Fibroblast of villous mesenchyme (primary cell): Measurements from ENCODE around the gene TNNC1. TPM values are rescaled to one million over a fixed set of nuclear protein-coding genes. Genes with fewer than 3 reads are reported as not detected.
A peak's percentile ranks its signal among the peaks of the same experiment; 100 is the strongest.

Experiments
- DNase-seq: peaks from one replicate; pipeline ENCODE4 v3.0.0-alpha.2; 2010; ENCODE audit warnings: low read depth
- H3K4me3 ChIP-seq: 2 replicates; pipeline ENCODE4 v1.5.1; 2011; ENCODE audit warnings: low read depth, mild to moderate bottlenecking, low read length
- total RNA-seq: library from RNA; depleted of rRNA; stranded (reverse); fragments of >200 nt; gene quantifications from 2 replicates; pipeline ENCODE4 v1.2.3, GENCODE V29; 2012
- TF ChIP-seq, protein P1 (sequence below): IDR thresholded peaks from 2 replicates; pipeline ENCODE4 v1.5.1; 2012; ENCODE audit warnings: low read depth, mild to moderate bottlenecking, low read length; ENCODE audit not compliant: insufficient read depth

The TNNC1 gene
- total RNA-seq, 1 donor, result 1.3 TPM

DNA sequence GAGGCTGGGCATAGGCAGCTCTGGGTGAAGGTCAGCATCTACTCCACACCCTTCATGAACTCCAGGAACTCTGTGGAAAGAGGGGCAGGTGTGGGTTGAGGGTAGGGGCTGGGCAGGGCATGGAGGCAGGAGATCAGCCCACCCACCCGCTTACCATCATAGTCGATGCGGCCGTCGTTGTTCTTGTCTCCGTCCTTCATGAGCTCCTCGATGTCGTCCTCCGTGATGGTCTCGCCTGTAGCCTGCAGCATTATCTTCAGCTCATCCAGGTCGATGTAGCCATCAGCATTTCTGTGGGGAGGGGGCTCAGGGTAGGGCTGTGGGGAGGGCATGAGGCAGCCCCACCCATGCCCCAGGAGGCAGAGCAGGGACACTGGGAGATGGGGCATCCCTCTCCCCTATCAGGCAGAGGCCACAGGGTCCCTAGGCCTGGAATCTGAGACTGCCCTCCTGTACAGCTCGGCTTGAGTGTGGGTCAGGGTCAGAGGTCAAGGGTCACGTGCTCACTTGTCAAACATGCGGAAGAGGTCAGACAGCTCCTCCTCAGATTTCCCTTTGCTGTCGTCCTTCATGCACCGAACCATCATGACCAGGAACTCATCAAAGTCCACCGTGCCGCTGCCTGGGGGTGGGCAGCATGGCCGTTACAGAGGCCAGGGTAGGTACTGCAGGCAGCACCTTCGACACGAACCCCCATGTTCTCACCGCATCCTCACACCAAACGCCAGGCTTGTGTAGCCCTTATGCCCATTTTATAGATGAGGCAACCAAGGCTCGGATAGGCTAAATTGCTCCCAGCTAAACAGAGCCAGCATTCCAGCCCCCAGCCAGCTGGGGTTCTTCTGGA lies 2.4 kb downstream of the TNNC1 start:
- no peak for DNase-seq
- H3K4me3 ChIP-seq, result no peak overlapping the region
- TF ChIP-seq, protein P1, sequence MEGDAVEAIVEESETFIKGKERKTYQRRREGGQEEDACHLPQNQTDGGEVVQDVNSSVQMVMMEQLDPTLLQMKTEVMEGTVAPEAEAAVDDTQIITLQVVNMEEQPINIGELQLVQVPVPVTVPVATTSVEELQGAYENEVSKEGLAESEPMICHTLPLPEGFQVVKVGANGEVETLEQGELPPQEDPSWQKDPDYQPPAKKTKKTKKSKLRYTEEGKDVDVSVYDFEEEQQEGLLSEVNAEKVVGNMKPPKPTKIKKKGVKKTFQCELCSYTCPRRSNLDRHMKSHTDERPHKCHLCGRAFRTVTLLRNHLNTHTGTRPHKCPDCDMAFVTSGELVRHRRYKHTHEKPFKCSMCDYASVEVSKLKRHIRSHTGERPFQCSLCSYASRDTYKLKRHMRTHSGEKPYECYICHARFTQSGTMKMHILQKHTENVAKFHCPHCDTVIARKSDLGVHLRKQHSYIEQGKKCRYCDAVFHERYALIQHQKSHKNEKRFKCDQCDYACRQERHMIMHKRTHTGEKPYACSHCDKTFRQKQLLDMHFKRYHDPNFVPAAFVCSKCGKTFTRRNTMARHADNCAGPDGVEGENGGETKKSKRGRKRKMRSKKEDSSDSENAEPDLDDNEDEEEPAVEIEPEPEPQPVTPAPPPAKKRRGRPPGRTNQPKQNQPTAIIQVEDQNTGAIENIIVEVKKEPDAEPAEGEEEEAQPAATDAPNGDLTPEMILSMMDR, result no peak

GRCh38 chr3:52450489-52451236 lies 3.2 kb downstream of the TNNC1 start:
- DNase-seq, result no peak

DNA sequence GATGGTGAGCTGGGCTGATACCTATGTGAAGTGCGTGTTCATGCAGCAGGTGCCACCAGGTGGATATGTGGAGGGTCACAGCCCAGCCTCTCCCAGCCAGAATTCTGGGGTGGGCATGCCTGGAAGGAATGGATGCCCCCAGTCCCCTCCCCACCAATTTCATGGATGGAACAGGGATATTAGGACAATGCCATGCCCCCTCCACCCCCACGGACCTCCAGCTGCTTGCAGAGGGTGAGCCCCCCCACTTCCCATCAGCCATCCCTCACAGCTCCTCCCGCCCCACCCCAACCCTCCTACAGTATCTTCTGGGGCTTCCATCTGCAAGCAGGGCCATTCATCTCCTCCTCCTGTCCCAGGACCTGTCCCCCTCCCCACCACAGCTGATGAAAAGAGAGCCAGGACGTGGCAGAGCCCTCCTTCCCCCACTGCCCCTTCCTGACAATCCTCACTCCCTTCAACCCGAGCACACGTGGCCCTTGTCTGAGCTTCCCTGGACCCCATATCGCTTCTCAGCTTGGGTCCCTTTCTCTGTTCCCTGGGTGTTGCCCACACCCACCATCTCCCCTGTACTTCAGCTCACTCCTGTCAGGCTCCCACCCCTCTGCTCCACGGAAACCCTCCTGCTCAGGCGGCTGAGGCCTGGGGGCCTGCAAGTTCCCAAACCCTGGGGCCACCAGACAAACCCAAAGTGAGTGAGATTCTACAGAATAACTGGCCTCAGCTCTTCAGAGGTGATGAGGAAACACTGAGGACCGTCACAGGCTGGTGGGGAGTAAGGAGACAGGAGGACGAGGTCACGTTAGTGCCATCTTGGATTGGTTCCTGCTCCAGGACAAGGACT lies 6.1 kb downstream of the TNNC1 start:
- DNase-seq, result no peak
- no peak overlapping the region for H3K4me3 ChIP-seq
- TF ChIP-seq, protein P1, result no peak

More at GRCh38 chr3:52450489-52451236, 3.2 kb downstream of the TNNC1 start:
- no peak overlapping the region for H3K4me3 ChIP-seq
- TF ChIP-seq, protein P1, result no peak

DNA sequence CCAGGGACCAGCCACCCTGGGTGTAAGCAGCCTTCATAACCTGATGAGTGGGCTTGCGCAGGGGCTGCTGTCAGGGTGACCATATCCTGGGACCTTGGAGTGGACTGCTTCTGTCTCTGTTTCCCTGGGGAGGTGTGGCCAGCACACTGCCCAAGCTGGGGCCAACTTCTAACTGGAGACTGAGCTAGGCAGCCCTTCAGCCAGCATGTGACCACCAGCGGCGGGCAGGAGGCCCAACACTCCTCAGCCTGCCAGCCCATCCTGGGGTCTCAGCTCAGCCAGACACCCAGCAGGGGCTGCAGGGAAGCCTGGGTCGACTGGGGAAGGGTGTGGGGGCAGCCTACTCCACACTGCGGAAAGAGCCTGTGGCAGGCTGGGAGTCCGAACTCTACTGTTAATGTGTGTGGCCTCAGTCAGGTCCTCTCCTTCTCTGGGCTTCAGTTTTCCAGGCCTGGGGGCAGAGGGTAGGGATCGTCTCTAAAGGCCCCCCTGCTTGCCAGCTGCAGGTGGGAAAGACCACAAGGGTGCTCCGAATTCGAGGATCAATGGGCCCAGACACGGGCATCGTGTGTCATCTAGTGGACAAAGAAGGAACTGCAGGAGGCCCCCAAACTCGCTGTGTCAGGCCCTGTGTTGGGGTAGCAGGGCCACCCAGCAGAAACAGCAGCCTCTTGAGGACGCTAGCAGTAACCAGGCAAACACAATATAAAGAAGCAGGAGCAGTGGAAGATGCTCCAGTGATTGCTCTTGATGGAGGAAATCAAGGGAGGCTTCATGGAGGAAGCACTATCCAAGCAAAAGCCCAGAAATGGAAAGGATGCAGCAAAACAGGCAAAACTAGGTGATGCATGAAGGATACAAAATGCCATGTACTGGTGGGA lies 7.0 kb downstream of the TNNC1 start:
- TF ChIP-seq, protein P1, result peak; percentile 100
- no peak overlapping the region for H3K4me3 ChIP-seq
- peak; percentile 61 for DNase-seq

- TF ChIP-seq, protein P1, result no peak
- DNase-seq, result no peak
- no peak overlapping the region for H3K4me3 ChIP-seq
These were observed 7.8 kb downstream of the TNNC1 start for GRCh38 chr3:52446042-52446441.
